ENCODE measurements around the gene KLHL11. TPM values are rescaled to one million over a fixed set of nuclear protein-coding genes. Genes with fewer than 3 reads are reported as not detected.
A peak's percentile ranks its signal among the peaks of the same experiment; 100 is the strongest.
"Not testable (repeated sequence)": the region's sequence is repeated elsewhere in the genome, so short reads cannot be mapped to it uniquely, and the experiment has no call there.

The KLHL11 gene
- total and polyA plus RNA-seq, 2 experiments from 2014 or later = 12.5 to 28.5 TPM

DNA sequence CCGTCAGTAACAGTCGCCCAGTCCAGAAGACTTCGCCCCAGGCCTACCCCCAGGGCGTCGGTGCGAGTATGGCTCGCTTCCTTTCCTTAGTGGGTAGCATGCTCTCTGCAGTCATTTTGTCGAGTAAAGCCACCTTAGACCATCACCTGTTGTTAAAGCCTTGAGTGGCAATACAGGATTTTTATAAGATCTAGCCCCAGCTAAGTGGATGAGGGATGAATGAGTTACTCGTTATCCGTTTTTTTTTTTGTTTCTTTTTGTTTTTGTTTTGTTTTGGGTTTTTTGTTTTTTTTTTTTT lies 322 bp upstream of the KLHL11 start:
- WGBS, 2 experiments (ENCODE audit: low coverage in 1 of 2, low lambda C conversion rate in 2 of 2, missing lambda C conversion rate in 2 of 2) = 3 to 7% methylated on average over 10 of the region's 10 CpGs
- TF ChIP-seq EZH2phosphoT487 (IDR thresholded peaks at IDR 0.05; ENCODE audit: insufficient read depth, low read depth) = no peak
- no peak for TF ChIP-seq EZH2 (IDR thresholded peaks at IDR 0.05; ENCODE audit: insufficient read depth, poor library complexity, severe bottlenecking)
- DNase-seq = no peak
- H3K27me3 ChIP-seq (replicated peaks; ENCODE audit: insufficient read depth) = no peaks in the 10 kb centered on the region
- H4K20me1 ChIP-seq (ENCODE audit: insufficient read depth) = no peaks in the 10 kb centered on the region
- in situ Hi-C loops (cut with MboI) = no loop called here
- H3K4me2 ChIP-seq (ENCODE audit: unreplicated experiment) = peak overlapping the region; percentile 42
- peaks cover 44% of the 10 kb centered on the region for H3K79me2 ChIP-seq (ENCODE audit: insufficient read depth)
- no peaks in the 10 kb centered on the region for H3K9me2 ChIP-seq (ENCODE audit: insufficient read depth)
- peak overlapping the region; percentile 73; the same call in 1 of the 2 replicates for H2AFZ ChIP-seq
- peaks cover 12% of the 10 kb centered on the region for H3K4me1 ChIP-seq (ENCODE audit: insufficient read depth)
- peaks cover 35% of the 10 kb centered on the region for H3K36me3 ChIP-seq (ENCODE audit: low read depth)
- peak overlapping the region; percentile 90 for H3K4me3 ChIP-seq
- peak overlapping the region; percentile 26; the same call in 1 of the 2 replicates for H3K27ac ChIP-seq
- no peaks in the 10 kb centered on the region for H3K9me3 ChIP-seq (ENCODE audit: low read depth)
- H3F3A ChIP-seq (ENCODE audit: insufficient read depth) = peaks cover 44% of the 10 kb centered on the region
- H3K9ac ChIP-seq = peak overlapping the region; percentile 92

DNA sequence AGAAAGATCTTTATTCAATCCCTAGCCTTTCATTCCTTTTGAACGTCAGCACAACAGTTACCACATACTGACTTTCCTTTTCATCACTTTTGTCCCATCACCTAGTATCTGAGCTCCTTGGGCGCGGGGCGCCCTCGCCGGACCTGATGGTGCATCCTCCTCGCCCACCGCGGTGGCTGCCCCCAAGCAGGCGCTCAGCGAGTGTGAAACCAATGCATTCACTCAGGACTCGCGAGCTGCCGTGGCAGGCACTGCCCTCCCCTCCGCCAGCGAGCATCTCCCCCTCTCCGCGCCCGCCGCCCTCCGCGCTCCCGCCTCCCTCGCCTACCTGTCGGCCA lies 756 bp downstream of the KLHL11 start:
- H2AFZ ChIP-seq = peak overlapping the region; percentile 73
- peak overlapping the region; percentile 85 for H3K4me2 ChIP-seq (ENCODE audit: unreplicated experiment)
- H3K27ac ChIP-seq = peak overlapping the region; percentile 79
- H3K36me3 ChIP-seq (ENCODE audit: low read depth) = peaks cover 26% of the 10 kb centered on the region
- peak overlapping the region; percentile 92 for H3K9ac ChIP-seq
- H3K9me3 ChIP-seq (ENCODE audit: low read depth) = no peaks in the 10 kb centered on the region
- H4K20me1 ChIP-seq (ENCODE audit: insufficient read depth) = no peaks in the 10 kb centered on the region
- peaks cover 12% of the 10 kb centered on the region for H3K4me1 ChIP-seq (ENCODE audit: insufficient read depth)
- no peaks in the 10 kb centered on the region for H3K9me2 ChIP-seq (ENCODE audit: insufficient read depth)
- WGBS, 2 experiments (ENCODE audit: low coverage in 1 of 2, low lambda C conversion rate in 2 of 2, missing lambda C conversion rate in 2 of 2) = 0% methylated on average over 16 to 25 of the region's 25 CpGs
- DNase-seq = no peak
- H3K79me2 ChIP-seq (ENCODE audit: insufficient read depth) = peaks cover 55% of the 10 kb centered on the region
- peak overlapping the region; percentile 90 for H3K4me3 ChIP-seq
- in situ Hi-C loops (cut with MboI) = no loop called here
- H3K27me3 ChIP-seq (replicated peaks; ENCODE audit: insufficient read depth) = no peaks in the 10 kb centered on the region
- peaks cover 33% of the 10 kb centered on the region for H3F3A ChIP-seq (ENCODE audit: insufficient read depth)
- TF ChIP-seq EZH2 (IDR thresholded peaks at IDR 0.05; ENCODE audit: insufficient read depth, poor library complexity, severe bottlenecking) (no peak), EZH2phosphoT487 (IDR thresholded peaks at IDR 0.05; ENCODE audit: insufficient read depth, low read depth) (no peak)

DNA sequence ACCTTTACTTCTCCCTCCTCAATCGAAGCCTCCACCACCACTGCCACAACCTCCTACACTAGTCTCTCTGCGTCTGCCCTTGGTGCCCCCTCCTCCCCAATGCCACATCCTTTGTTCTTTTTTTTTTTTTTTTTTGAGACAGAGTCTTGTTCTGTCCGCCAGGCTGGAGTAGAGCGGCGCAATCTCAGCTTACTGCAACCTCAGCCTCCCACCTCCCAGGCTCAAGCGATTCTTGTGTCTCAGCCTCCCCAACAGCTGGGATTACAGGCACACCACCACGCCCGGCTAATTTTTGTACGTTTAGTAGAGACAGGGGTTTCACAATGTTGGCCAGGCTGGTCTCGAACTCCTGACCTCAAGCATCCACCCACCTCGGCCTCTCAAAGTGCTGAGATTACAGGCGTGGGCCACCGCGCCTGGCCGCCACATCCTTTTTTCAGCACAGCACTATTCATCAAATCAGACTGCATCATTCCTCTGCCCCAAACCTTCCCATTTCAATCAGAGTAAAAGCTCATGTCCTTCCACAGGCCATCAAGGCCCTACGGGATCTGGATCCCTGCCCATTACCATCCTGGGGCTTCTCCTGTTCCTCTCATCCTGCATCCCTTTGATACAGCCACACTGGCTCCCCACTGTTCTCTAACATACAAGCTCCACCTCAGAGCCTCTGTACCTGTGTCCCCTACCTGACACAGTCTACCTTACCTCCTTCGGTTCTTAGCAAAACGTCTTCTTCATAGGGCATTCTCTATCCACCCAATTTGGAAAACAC lies 2.0 kb downstream of the KLHL11 start:
- in situ Hi-C loops (cut with MboI) = no loop called here
- Histone ChIP-seq H3K4me3 (peak overlapping the region; percentile 90), H3K9me2 (ENCODE audit: insufficient read depth) (no peaks in the 10 kb centered on the region), H3K9me3 (ENCODE audit: low read depth) (no peaks in the 10 kb centered on the region), H3K27ac (no peak overlapping the region), H3F3A (ENCODE audit: insufficient read depth) (peaks cover 23% of the 10 kb centered on the region), H3K9ac (peak overlapping the region; percentile 92; the same call in 1 of the 2 replicates), H4K20me1 (ENCODE audit: insufficient read depth) (no peaks in the 10 kb centered on the region), H3K36me3 (ENCODE audit: low read depth) (peaks cover 14% of the 10 kb centered on the region), H3K4me2 (ENCODE audit: unreplicated experiment) (peak overlapping the region; percentile 85), H3K27me3 (replicated peaks; ENCODE audit: insufficient read depth) (no peaks in the 10 kb centered on the region), H2AFZ (no peak overlapping the region), H3K4me1 (ENCODE audit: insufficient read depth) (peaks cover 12% of the 10 kb centered on the region), H3K79me2 (ENCODE audit: insufficient read depth) (peaks cover 66% of the 10 kb centered on the region)
- WGBS, 2 experiments (ENCODE audit: low coverage in 1 of 2, low lambda C conversion rate in 2 of 2, missing lambda C conversion rate in 2 of 2) = 73 to 78% methylated on average over 18 of the region's 18 CpGs
- DNase-seq = no peak
- TF ChIP-seq EZH2phosphoT487 (IDR thresholded peaks at IDR 0.05; ENCODE audit: insufficient read depth, low read depth) (no peak), EZH2 (IDR thresholded peaks at IDR 0.05; ENCODE audit: insufficient read depth, poor library complexity, severe bottlenecking) (no peak)

DNA sequence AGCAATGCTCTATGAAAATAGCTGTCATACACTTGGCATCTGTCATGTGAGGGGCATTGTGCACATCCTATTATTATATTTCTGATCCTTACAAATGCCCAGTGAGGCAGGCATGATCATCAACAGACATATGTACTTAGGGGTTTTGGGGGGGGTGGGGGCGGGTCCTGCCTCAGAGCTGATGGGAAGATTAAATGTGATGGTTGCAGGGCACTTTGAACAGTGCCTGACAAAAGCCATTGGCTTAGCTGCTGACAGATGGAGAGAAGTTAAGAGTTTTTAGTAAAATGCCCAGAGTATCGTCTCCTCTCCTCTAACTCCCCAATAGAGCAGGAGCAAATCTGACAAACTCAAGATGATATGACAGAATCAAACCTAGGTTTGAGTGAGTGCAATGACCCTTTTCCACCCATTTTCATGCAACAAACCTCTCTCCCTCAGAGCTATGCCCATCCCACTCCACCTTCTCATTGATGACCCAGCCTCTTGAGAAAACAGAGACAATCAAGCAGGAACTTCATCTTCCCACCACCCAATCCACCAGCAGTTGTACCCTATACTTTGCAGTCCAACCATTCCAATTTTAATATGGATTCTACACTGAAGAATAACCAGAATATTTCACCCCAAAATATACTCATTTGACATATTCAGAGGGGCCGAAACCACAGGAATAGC lies 4.8 kb downstream of the KLHL11 start:
- H3F3A ChIP-seq (ENCODE audit: insufficient read depth) = 0 out of 2 replicates have a peak, but pooled peaks cover 6% of the 10 kb centered on the region
- no peaks in the 10 kb centered on the region for H3K9me3 ChIP-seq (ENCODE audit: low read depth)
- no peak overlapping the region for H2AFZ ChIP-seq
- H3K27ac ChIP-seq = no peak overlapping the region
- H3K4me3 ChIP-seq = no peak overlapping the region
- no peak overlapping the region for H3K4me2 ChIP-seq (ENCODE audit: unreplicated experiment)
- no peaks in the 10 kb centered on the region for H3K27me3 ChIP-seq (replicated peaks; ENCODE audit: insufficient read depth)
- WGBS, 2 experiments (ENCODE audit: low coverage in 1 of 2, low lambda C conversion rate in 2 of 2, missing lambda C conversion rate in 2 of 2) = 69 to 97% methylated on average over 2 to 3 of the region's 3 CpGs
- no peaks in the 10 kb centered on the region for H3K9me2 ChIP-seq (ENCODE audit: insufficient read depth)
- peaks cover 12% of the 10 kb centered on the region for H3K4me1 ChIP-seq (ENCODE audit: insufficient read depth)
- H3K79me2 ChIP-seq (ENCODE audit: insufficient read depth) = peaks cover 90% of the 10 kb centered on the region
- DNase-seq = no peak
- H3K36me3 ChIP-seq (ENCODE audit: low read depth) = no peaks in the 10 kb centered on the region
- H4K20me1 ChIP-seq (ENCODE audit: insufficient read depth) = no peaks in the 10 kb centered on the region
- no peak overlapping the region for H3K9ac ChIP-seq
- in situ Hi-C loops (cut with MboI) = no loop called here
- no peak for TF ChIP-seq EZH2 (IDR thresholded peaks at IDR 0.05; ENCODE audit: insufficient read depth, poor library complexity, severe bottlenecking)
- TF ChIP-seq EZH2phosphoT487 (IDR thresholded peaks at IDR 0.05; ENCODE audit: insufficient read depth, low read depth) = no peak

DNA sequence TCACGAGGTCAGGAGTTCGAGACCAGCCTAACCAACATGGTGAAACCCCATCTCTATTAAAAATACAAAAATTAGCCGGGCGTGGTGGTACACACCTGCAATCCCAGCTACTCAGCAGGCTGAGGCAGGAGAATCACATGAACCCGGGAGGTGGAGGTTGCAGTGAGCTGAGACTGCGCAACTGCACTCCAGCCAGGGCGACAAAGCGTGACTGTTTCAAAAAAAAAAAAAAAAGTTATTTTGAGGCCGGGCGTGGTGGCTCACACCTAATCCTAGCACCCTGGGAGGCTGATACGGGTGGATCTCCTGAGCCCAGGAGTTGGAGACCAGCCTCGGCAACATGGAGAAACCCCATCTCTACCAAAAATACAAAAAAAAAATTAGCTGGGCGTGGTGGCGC lies 13.8 kb downstream of the KLHL11 start:
- DNase-seq; H3K9me2 ChIP-seq (ENCODE audit: insufficient read depth); H3K4me2 ChIP-seq (ENCODE audit: unreplicated experiment); H3K9me3 ChIP-seq (ENCODE audit: low read depth); H3K4me1 ChIP-seq (ENCODE audit: insufficient read depth); H3K9ac ChIP-seq; H2AFZ ChIP-seq; H3F3A ChIP-seq (ENCODE audit: insufficient read depth); in situ Hi-C loops (cut with MboI); H4K20me1 ChIP-seq (ENCODE audit: insufficient read depth); H3K27me3 ChIP-seq (replicated peaks; ENCODE audit: insufficient read depth); H3K4me3 ChIP-seq; H3K27ac ChIP-seq: not testable (repeated sequence)
- WGBS, 2 experiments (ENCODE audit: low coverage in 1 of 2, low lambda C conversion rate in 2 of 2, missing lambda C conversion rate in 2 of 2) = 93 to 95% methylated on average over 14 of the region's 14 CpGs
- peaks cover 12% of the 10 kb centered on the region; the same call in 1 of the 2 replicates for H3K36me3 ChIP-seq (ENCODE audit: low read depth)
- peaks cover 86% of the 10 kb centered on the region for H3K79me2 ChIP-seq (ENCODE audit: insufficient read depth)
